GM21723 (cell line): Measurements from ENCODE around the gene BRD3OS.

Source experiments
- ATAC-seq: cut with Tn5 transposase; IDR thresholded peaks from one replicate; pipeline ENCODE4 v1.9.1; 2021; ENCODE audit warnings: mild to moderate bottlenecking, moderate library complexity; ENCODE audit not compliant: unreplicated experiment

The BRD3OS gene

GRCh38 chr9:134003237-134003636 is 22.0 kb upstream of the BRD3OS start:
- no peak for ATAC-seq

GRCh38 chr9:134004131-134004873 is 21.0 kb upstream of the BRD3OS start:
- ATAC-seq, result no peak

- ATAC-seq, result no peak
Observed at GRCh38 chr9:134004881-134005280, 20.4 kb upstream of the BRD3OS start.

- no peak for ATAC-seq
Observed at GRCh38 chr9:134005381-134005780, 19.9 kb upstream of the BRD3OS start.

- ATAC-seq, result no peak
Observed at GRCh38 chr9:134007150-134007549, 18.1 kb upstream of the BRD3OS start.

GRCh38 chr9:134007571-134007970 is 17.7 kb upstream of the BRD3OS start:
- ATAC-seq, result no peak

GRCh38 chr9:134010310-134011173 is 14.7 kb upstream of the BRD3OS start:
- no peak for ATAC-seq

- ATAC-seq, result no peak
Observed at GRCh38 chr9:134011401-134011800, 13.9 kb upstream of the BRD3OS start.

- no peak for ATAC-seq
Observed at GRCh38 chr9:134014946-134015345, 10.3 kb upstream of the BRD3OS start.

- no peak for ATAC-seq
Observed at GRCh38 chr9:134024214-134024792, 978 bp upstream of the BRD3OS start.

GRCh38 chr9:134025606-134026541 is 593 bp downstream of the BRD3OS start:
- peak; percentile 44 for ATAC-seq

- ATAC-seq, result no peak
Observed at GRCh38 chr9:134026581-134026980, 1.3 kb downstream of the BRD3OS start.

GRCh38 chr9:134026981-134027380 is 1.7 kb downstream of the BRD3OS start:
- no peak for ATAC-seq

- no peak for ATAC-seq
Observed at GRCh38 chr9:134027561-134027960, 2.3 kb downstream of the BRD3OS start.

- no peak for ATAC-seq
Observed at GRCh38 chr9:134028076-134028475, 2.8 kb downstream of the BRD3OS start.

GRCh38 chr9:134028575-134029247 is 3.4 kb downstream of the BRD3OS start:
- ATAC-seq, result no peak

GRCh38 chr9:134029248-134030226 is 4.3 kb downstream of the BRD3OS start:
- ATAC-seq, result no peak

- no peak for ATAC-seq
Observed at GRCh38 chr9:134030821-134031470, 5.7 kb downstream of the BRD3OS start.
